ENCODE data around the gene ATP1B3.
"Not testable (repeated sequence)": the region's sequence is repeated elsewhere in the genome, so short reads cannot be mapped to it uniquely, and the experiment has no call there.

The ATP1B3 gene

DNA sequence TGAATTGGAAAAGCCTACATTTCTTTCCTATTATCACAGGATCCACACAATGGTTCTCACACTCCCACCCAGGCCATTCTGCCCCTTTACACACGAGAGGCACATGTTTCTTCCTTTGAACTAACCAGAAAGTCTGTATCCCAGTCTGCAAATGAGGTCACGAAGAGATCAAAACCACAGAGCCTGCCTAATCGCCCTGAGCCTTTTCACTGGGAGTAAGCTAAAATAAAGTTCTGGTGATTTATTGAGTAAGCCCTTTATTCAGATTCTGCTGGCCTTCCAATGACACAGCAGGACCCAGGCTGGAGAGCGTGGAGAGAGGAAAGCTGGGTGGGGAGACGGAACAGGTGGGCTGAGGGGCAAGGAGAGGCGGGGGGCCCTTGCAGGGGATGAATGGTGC is 78.7 kb downstream of the ATP1B3 start:
- peaks cover 8 to 30% (median 23%) of the 10 kb centered on the region in 5 donors for H3K36me3 ChIP-seq (ENCODE audit: control insufficient read depth in 5 of 5, insufficient read depth in 5 of 5, low read length in 5 of 5)
- no peak overlapping the region for H3K9ac ChIP-seq (ENCODE audit: low read length in 5 of 5)
- H3K27ac ChIP-seq (ENCODE audit: low read depth, low read length), result no peak overlapping the region
- no peak overlapping the region for H3K4me3 ChIP-seq (ENCODE audit: low read depth in 1 of 5, low read length in 5 of 5)
- no peaks in the 10 kb centered on the region for H3K27me3 ChIP-seq (ENCODE audit: control insufficient read depth in 5 of 5, insufficient read depth in 4 of 5, low read length in 5 of 5)
- H3K4me1 ChIP-seq (ENCODE audit: control insufficient read depth in 5 of 5, insufficient read depth in 5 of 5, low read length in 5 of 5), result peaks cover 0 to 12% (median 4%) of the 10 kb centered on the region in 5 donors
- no peaks in the 10 kb centered on the region for H3K9me3 ChIP-seq (ENCODE audit: control insufficient read depth in 5 of 5, low read length in 5 of 5)

DNA sequence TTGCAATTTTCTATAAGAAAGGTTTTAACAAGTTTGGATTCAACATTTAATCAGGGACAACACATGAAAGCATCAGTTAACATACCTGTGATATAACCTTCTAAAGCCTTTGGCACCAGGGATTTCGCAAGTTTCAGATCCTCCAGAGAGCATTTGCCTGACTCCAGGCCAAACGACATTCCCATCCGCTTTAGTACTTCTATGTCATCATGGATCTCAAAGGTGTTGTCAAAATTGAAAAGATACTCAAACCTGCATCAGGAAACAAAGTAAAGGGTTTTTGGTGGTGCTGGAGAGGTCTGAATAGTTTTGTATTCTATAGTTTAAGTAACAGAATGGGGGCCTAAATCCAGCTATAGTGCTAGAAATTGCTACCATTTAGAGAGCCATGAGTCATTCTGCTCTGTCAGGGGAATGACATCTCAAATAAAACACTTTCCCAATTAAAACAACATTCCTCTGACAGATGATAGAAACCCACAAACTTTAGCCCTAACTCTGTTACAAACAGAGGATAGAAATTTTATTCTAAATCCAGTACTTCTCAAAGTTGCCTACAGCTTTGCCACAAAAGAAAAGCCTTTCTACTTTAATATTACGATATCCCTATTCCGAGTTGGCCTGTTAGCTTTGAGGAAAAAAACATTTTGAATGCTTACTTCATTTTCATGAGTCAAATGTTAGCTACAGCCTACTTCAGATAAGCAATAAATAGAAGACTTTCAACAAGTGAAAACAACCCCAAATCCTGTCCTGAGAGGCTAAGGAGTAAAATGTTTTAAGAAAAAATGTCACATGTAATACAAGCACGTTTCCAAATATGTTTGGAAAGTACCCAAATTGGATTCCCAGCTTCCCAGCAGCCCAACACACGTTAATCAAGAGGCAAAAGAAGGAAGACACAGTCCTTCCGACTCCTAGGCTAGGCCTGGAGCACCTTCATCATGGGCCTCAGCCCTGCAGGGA is 83.4 kb downstream of the ATP1B3 start:
- Histone ChIP-seq H3K9ac (ENCODE audit: low read length in 5 of 5) (peak overlapping the region in 2 of 5 donors; percentile 35 to 60), H3K4me1 (ENCODE audit: control insufficient read depth in 5 of 5, insufficient read depth in 5 of 5, low read length in 5 of 5) (peaks cover 0 to 14% (median 4%) of the 10 kb centered on the region in 5 donors), H3K27ac (ENCODE audit: low read depth, low read length) (peak overlapping the region; percentile 73), H3K9me3 (ENCODE audit: control insufficient read depth in 5 of 5, low read length in 5 of 5) (no peaks in the 10 kb centered on the region), H3K36me3 (ENCODE audit: control insufficient read depth in 5 of 5, insufficient read depth in 5 of 5, low read length in 5 of 5) (peaks cover 8 to 20% (median 16%) of the 10 kb centered on the region in 5 donors), H3K4me3 (ENCODE audit: low read depth in 1 of 5, low read length in 5 of 5) (no peak overlapping the region), H3K27me3 (ENCODE audit: control insufficient read depth in 5 of 5, insufficient read depth in 4 of 5, low read length in 5 of 5) (no peaks in the 10 kb centered on the region)

DNA sequence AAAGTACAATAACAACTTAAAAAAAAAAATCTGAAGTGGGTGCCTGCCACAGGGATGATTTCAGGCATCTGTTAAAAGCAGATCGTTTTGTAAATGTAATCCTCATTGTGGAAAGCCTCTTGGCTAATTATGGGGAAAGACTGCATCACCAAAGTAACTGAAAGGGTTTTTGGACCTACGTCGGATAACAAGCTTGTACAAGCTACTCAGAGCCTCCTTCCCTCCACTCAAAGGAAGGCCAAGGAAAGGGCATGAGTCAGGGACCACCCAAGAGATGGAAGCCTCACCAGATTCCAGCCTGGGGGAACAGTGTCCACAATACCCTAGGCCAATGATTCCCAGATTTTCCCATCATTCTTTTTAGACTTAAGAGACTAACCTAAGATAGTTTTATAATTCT is 84.3 kb downstream of the ATP1B3 start:
- Histone ChIP-seq H3K9me3 (ENCODE audit: control insufficient read depth in 5 of 5, low read length in 5 of 5) (no peaks in the 10 kb centered on the region), H3K4me3 (ENCODE audit: low read depth in 1 of 5, low read length in 5 of 5) (no peak overlapping the region), H3K36me3 (ENCODE audit: control insufficient read depth in 5 of 5, insufficient read depth in 5 of 5, low read length in 5 of 5) (peaks cover 8 to 20% (median 16%) of the 10 kb centered on the region in 5 donors), H3K9ac (ENCODE audit: low read length in 5 of 5) (peak overlapping the region in 1 of 5 donors; percentile 25), H3K27me3 (ENCODE audit: control insufficient read depth in 5 of 5, insufficient read depth in 4 of 5, low read length in 5 of 5) (no peaks in the 10 kb centered on the region), H3K4me1 (ENCODE audit: control insufficient read depth in 5 of 5, insufficient read depth in 5 of 5, low read length in 5 of 5) (peaks cover 0 to 14% (median 4%) of the 10 kb centered on the region in 5 donors), H3K27ac (ENCODE audit: low read depth, low read length) (peak overlapping the region; percentile 73)

DNA sequence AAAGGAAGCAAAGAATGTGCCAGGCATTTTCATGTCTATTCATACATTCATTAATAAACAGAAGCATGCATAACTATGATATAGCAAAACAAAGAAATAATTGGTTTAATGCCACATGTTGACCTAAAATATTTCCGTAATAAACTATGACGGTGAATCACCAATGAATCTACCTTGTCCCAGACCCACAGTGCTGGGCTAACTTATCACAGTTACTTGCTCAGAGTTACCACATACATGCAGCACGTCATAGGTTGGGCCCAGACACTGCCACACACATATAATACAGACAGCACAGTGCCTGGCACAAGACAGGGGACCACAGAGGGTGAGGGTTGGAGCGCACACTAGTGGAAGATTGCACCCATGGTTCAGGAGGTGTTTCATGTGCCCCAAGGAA is 86.9 kb downstream of the ATP1B3 start:
- Histone ChIP-seq H3K9me3 (ENCODE audit: control insufficient read depth in 5 of 5, low read length in 5 of 5) (no peaks in the 10 kb centered on the region), H3K4me1 (ENCODE audit: control insufficient read depth in 5 of 5, insufficient read depth in 5 of 5, low read length in 5 of 5) (peaks cover 0 to 14% (median 4%) of the 10 kb centered on the region in 5 donors), H3K27me3 (ENCODE audit: control insufficient read depth in 5 of 5, insufficient read depth in 4 of 5, low read length in 5 of 5) (no peaks in the 10 kb centered on the region), H3K9ac (ENCODE audit: low read length in 5 of 5) (no peak overlapping the region), H3K4me3 (ENCODE audit: low read depth in 1 of 5, low read length in 5 of 5) (no peak overlapping the region), H3K36me3 (ENCODE audit: control insufficient read depth in 5 of 5, insufficient read depth in 5 of 5, low read length in 5 of 5) (peaks cover 3 to 13% (median 11%) of the 10 kb centered on the region in 5 donors), H3K27ac (ENCODE audit: low read depth, low read length) (no peak overlapping the region)

DNA sequence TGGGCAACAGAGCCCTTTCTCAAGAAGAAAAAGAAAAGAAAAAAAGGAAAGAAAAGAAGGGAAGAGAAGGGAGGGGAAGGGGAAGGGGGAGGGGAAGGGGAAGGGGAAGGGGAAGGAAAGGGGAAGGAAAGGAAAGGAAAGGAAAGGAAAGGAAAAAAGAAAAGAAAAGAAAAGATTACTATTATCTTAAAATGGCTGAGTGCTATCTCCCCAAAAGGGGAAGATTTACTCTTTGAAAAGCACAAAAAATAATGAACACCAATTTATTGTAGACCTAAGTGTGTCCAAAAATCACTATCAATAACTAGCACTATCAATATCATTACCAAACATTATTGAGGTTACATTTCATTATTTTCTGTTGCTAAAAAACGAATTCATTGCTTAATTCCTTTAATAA is 89.0 kb downstream of the ATP1B3 start:
- H3K36me3 ChIP-seq (ENCODE audit: control insufficient read depth in 5 of 5, insufficient read depth in 5 of 5, low read length in 5 of 5), result peaks cover 0 to 13% (median 5%) of the 10 kb centered on the region in 5 donors
- no peak overlapping the region for H3K4me3 ChIP-seq (ENCODE audit: low read depth in 1 of 5, low read length in 5 of 5)
- H3K9me3 ChIP-seq (ENCODE audit: control insufficient read depth in 5 of 5, low read length in 5 of 5), result no peaks in the 10 kb centered on the region
- H3K4me1 ChIP-seq (ENCODE audit: control insufficient read depth in 5 of 5, insufficient read depth in 5 of 5, low read length in 5 of 5), result peaks cover 0 to 2% (median 0%) of the 10 kb centered on the region in 5 donors
- H3K27me3 ChIP-seq (ENCODE audit: control insufficient read depth in 5 of 5, insufficient read depth in 4 of 5, low read length in 5 of 5), result no peaks in the 10 kb centered on the region
- no peak overlapping the region for H3K9ac ChIP-seq (ENCODE audit: low read length in 5 of 5)
- no peak overlapping the region for H3K27ac ChIP-seq (ENCODE audit: low read depth, low read length)

DNA sequence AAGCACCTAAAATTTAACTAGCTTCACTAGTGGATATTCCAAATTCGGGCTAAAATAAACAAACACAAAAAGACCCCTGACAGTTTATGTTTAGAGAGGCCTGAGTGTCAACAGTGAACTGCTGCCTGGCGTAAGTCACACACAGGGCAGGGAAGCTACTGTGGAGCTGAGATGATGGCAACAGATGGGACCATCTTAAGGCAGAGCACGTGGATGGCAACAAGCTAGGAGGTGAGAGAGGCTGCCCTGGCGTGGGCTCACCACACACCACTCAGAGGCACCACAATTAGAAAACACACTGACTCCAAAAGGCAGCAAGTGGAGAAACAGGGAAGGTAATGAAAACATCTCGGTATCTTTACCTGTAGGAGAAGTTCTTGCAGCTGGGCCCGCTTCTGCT is 93.3 kb downstream of the ATP1B3 start:
- Histone ChIP-seq H3K4me1 (ENCODE audit: control insufficient read depth in 5 of 5, insufficient read depth in 5 of 5, low read length in 5 of 5) (no peaks in the 10 kb centered on the region), H3K27ac (ENCODE audit: low read depth, low read length) (no peak overlapping the region), H3K27me3 (ENCODE audit: control insufficient read depth in 5 of 5, insufficient read depth in 4 of 5, low read length in 5 of 5) (no peaks in the 10 kb centered on the region), H3K36me3 (ENCODE audit: control insufficient read depth in 5 of 5, insufficient read depth in 5 of 5, low read length in 5 of 5) (peaks cover 0 to 6% (median 4%) of the 10 kb centered on the region in 5 donors), H3K9ac (ENCODE audit: low read length in 5 of 5) (no peak overlapping the region), H3K4me3 (ENCODE audit: low read depth in 1 of 5, low read length in 5 of 5) (no peak overlapping the region), H3K9me3 (ENCODE audit: control insufficient read depth in 5 of 5, low read length in 5 of 5) (no peaks in the 10 kb centered on the region)

DNA sequence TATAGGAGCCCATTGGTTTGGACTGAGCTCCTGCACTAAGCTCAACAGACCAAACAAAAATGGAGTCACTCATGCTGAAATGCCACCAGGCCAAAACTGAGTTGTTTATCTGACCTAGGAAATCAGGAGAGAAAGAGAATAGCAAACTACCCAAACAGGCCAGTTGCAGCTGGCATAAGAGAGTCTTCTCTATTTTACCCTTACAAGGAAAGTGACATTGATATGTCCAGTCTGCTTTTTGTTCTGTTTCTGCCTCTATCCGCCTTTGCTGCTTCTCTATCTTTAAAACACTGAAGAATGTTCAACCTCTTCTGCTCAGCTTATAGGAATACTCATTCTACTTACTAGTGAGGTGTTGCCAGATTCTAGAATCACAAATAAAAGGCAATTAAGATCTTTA is 95.1 kb downstream of the ATP1B3 start:
- no peaks in the 10 kb centered on the region for H3K9me3 ChIP-seq (ENCODE audit: control insufficient read depth in 5 of 5, low read length in 5 of 5)
- no peaks in the 10 kb centered on the region for H3K27me3 ChIP-seq (ENCODE audit: control insufficient read depth in 5 of 5, insufficient read depth in 4 of 5, low read length in 5 of 5)
- H3K36me3 ChIP-seq (ENCODE audit: control insufficient read depth in 5 of 5, insufficient read depth in 5 of 5, low read length in 5 of 5), result peaks cover 3 to 9% (median 8%) of the 10 kb centered on the region in 5 donors
- H3K4me1 ChIP-seq (ENCODE audit: control insufficient read depth in 5 of 5, insufficient read depth in 5 of 5, low read length in 5 of 5), result no peaks in the 10 kb centered on the region
- H3K4me3 ChIP-seq (ENCODE audit: low read depth in 1 of 5, low read length in 5 of 5), result no peak overlapping the region
- H3K9ac ChIP-seq (ENCODE audit: low read length in 5 of 5), result no peak overlapping the region
- H3K27ac ChIP-seq (ENCODE audit: low read depth, low read length), result no peak overlapping the region

DNA sequence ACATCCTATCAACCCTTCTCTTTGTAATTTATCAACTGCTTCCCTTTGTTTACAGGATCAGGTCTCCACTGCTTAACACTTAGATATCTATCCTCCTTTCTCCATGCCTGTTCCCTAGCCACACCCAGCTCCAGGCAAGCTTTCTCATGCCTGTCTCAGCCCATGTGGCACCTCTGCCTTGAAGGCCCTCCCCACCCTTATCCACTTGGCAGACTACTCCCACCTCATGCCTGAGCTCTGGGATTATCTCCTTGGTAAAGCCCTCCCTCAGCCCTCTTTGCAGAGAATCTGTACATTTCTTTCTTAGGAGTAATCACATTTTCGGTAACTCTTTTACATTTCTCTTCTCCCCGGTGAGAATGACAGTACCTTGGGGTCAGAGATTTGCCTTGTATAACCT is 96.0 kb downstream of the ATP1B3 start:
- Histone ChIP-seq H3K4me3 (ENCODE audit: low read depth in 1 of 5, low read length in 5 of 5) (no peak overlapping the region), H3K9ac (ENCODE audit: low read length in 5 of 5) (no peak overlapping the region), H3K9me3 (ENCODE audit: control insufficient read depth in 5 of 5, low read length in 5 of 5) (no peaks in the 10 kb centered on the region), H3K27me3 (ENCODE audit: control insufficient read depth in 5 of 5, insufficient read depth in 4 of 5, low read length in 5 of 5) (no peaks in the 10 kb centered on the region), H3K27ac (ENCODE audit: low read depth, low read length) (no peak overlapping the region), H3K4me1 (ENCODE audit: control insufficient read depth in 5 of 5, insufficient read depth in 5 of 5, low read length in 5 of 5) (no peaks in the 10 kb centered on the region), H3K36me3 (ENCODE audit: control insufficient read depth in 5 of 5, insufficient read depth in 5 of 5, low read length in 5 of 5) (peaks cover 3 to 11% (median 8%) of the 10 kb centered on the region in 5 donors)

DNA sequence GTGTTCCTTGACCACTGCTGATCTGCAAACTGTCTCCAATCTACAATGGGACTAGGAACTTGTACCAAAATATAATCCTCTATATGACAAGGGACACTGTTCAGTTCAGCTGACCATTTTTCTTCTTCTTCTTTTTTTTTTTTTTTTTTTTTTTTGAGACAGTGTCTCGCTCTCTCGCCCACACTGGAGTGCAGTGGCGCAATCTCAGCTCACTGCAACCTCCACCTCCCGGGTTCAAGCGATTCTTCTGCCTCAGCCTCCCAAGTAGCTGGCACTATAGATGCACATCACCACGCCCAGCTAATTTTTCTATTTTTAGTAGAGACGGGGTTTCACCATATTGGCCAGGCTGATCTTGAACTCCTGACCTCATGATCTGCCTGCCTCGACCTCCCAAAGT is 98.3 kb downstream of the ATP1B3 start:
- peaks cover 3 to 15% (median 8%) of the 10 kb centered on the region in 5 donors for H3K36me3 ChIP-seq (ENCODE audit: control insufficient read depth in 5 of 5, insufficient read depth in 5 of 5, low read length in 5 of 5)
- H3K27ac ChIP-seq (ENCODE audit: low read depth, low read length); H3K27me3 ChIP-seq (ENCODE audit: control insufficient read depth in 5 of 5, insufficient read depth in 4 of 5, low read length in 5 of 5); H3K9me3 ChIP-seq (ENCODE audit: control insufficient read depth in 5 of 5, low read length in 5 of 5); H3K4me1 ChIP-seq (ENCODE audit: control insufficient read depth in 5 of 5, insufficient read depth in 5 of 5, low read length in 5 of 5); H3K4me3 ChIP-seq (ENCODE audit: low read depth in 1 of 5, low read length in 5 of 5); H3K9ac ChIP-seq (ENCODE audit: low read length in 5 of 5): not testable (repeated sequence)
